ENCODE data around the gene HIP1.

The HIP1 gene

GRCh38 chr7:75691793-75692543 lies 46.8 kb downstream of the HIP1 start:
- Histone ChIP-seq H4K20me1 (ENCODE audit: insufficient read depth, low read length) (no peaks in the 10 kb centered on the region), H3F3A (ENCODE audit: insufficient read depth, low read length) (no peaks in the 10 kb centered on the region), H3K4me2 (ENCODE audit: low read length) (no peak overlapping the region), H2AFZ (ENCODE audit: low read length) (no peak overlapping the region), H3K36me3 (ENCODE audit: insufficient read depth, low read length) (no peaks in the 10 kb centered on the region), H3K9me3 (ENCODE audit: low read length) (no peaks in the 10 kb centered on the region), H3K9me2 (ENCODE audit: low read depth, low read length) (no peaks in the 10 kb centered on the region), H3K9ac (ENCODE audit: low read length) (no peak overlapping the region), H3K27ac (ENCODE audit: low read depth, low read length, poor library complexity, severe bottlenecking) (no peak overlapping the region), H3K27me3 (ENCODE audit: insufficient read depth, low read length) (peaks cover 4% of the 10 kb centered on the region; the same call in 1 of the 2 replicates), H3K4me3 (ENCODE audit: low read depth, low read length, poor library complexity, severe bottlenecking) (no peak overlapping the region), H3K79me2 (ENCODE audit: insufficient read depth, low read length) (no peaks in the 10 kb centered on the region), H3K4me1 (ENCODE audit: insufficient read depth, low read length, severe bottlenecking) (no peaks in the 10 kb centered on the region)
- TF ChIP-seq CTCF (IDR thresholded peaks at IDR 0.05; ENCODE audit: low read length) (no peak), EZH2 (IDR thresholded peaks at IDR 0.05; ENCODE audit: borderline replicate concordance, low read length) (no peak)

GRCh38 chr7:75690121-75690523 lies 48.6 kb downstream of the HIP1 start:
- H3K9ac ChIP-seq (ENCODE audit: low read length), result no peak overlapping the region

DNA sequence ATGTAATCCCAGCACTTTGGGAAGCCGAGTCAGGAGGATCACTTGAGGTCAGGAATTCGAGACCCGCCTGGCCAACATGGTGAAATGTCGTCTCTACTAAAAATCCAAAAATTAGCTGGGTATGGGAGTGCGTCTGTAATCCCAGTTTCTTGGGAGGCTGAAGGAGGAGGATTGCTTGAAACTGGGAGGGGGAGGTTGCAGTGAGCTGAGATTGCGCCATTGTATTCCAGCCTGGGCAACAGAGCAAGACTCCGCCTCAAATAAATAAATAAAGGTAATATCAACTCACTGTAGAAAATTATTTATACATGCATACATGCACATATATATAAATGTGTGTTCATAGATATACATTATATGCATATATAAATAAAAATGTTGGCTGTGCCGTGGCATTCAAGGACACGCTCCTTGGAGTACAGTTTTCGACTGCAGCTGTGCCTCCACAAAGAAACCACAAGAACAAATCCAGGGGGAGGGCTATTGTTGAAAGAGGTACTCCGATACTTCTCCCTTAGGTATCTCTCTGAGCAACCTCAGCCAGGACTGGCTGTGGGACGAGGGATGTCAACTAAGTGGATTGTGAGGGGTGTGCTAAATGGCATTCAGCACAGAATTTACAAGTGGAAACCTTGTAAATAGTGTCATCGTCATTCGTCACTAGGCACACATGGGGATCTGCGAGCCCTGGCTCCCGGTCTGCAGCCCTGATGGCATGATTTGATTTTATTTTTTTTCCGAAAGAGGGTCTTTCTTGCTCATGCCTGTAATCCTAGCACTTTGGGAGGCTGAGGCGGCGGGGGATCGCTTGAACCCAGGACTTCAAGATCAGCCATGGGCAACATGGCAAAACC lies 49.3 kb downstream of the HIP1 start:
- Histone ChIP-seq H3K4me1 (ENCODE audit: insufficient read depth, low read length, severe bottlenecking) (no peaks in the 10 kb centered on the region), H3K9me2 (ENCODE audit: low read depth, low read length) (no peaks in the 10 kb centered on the region), H3K36me3 (ENCODE audit: insufficient read depth, low read length) (no peaks in the 10 kb centered on the region), H3K79me2 (ENCODE audit: insufficient read depth, low read length) (no peaks in the 10 kb centered on the region), H3K27ac (ENCODE audit: low read depth, low read length, poor library complexity, severe bottlenecking) (no peak overlapping the region), H3K4me3 (ENCODE audit: low read depth, low read length, poor library complexity, severe bottlenecking) (no peak overlapping the region), H3K9me3 (ENCODE audit: low read length) (no peaks in the 10 kb centered on the region), H3K9ac (ENCODE audit: low read length) (no peak overlapping the region), H2AFZ (ENCODE audit: low read length) (no peak overlapping the region), H3K4me2 (ENCODE audit: low read length) (no peak overlapping the region), H4K20me1 (ENCODE audit: insufficient read depth, low read length) (no peaks in the 10 kb centered on the region), H3F3A (ENCODE audit: insufficient read depth, low read length) (no peaks in the 10 kb centered on the region), H3K27me3 (ENCODE audit: insufficient read depth, low read length) (peaks cover 4% of the 10 kb centered on the region; the same call in 1 of the 2 replicates)
- TF ChIP-seq EZH2 (IDR thresholded peaks at IDR 0.05; ENCODE audit: borderline replicate concordance, low read length) (no peak), CTCF (IDR thresholded peaks at IDR 0.05; ENCODE audit: low read length) (no peak)

More at GRCh38 chr7:75690121-75690523, 48.6 kb downstream of the HIP1 start:
- no peaks in the 10 kb centered on the region for H3K4me1 ChIP-seq (ENCODE audit: insufficient read depth, low read length, severe bottlenecking)
- no peak overlapping the region for H3K27ac ChIP-seq (ENCODE audit: low read depth, low read length, poor library complexity, severe bottlenecking)
- H3K79me2 ChIP-seq (ENCODE audit: insufficient read depth, low read length), result no peaks in the 10 kb centered on the region
- no peak overlapping the region for H2AFZ ChIP-seq (ENCODE audit: low read length)
- H3K9me3 ChIP-seq (ENCODE audit: low read length), result no peaks in the 10 kb centered on the region
- H3F3A ChIP-seq (ENCODE audit: insufficient read depth, low read length), result no peaks in the 10 kb centered on the region
- no peaks in the 10 kb centered on the region for H3K9me2 ChIP-seq (ENCODE audit: low read depth, low read length)
- H4K20me1 ChIP-seq (ENCODE audit: insufficient read depth, low read length), result no peaks in the 10 kb centered on the region
- TF ChIP-seq EZH2 (IDR thresholded peaks at IDR 0.05; ENCODE audit: borderline replicate concordance, low read length), result no peak
- TF ChIP-seq CTCF (IDR thresholded peaks at IDR 0.05; ENCODE audit: low read length), result no peak
- no peak overlapping the region for H3K4me2 ChIP-seq (ENCODE audit: low read length)
- H3K4me3 ChIP-seq (ENCODE audit: low read depth, low read length, poor library complexity, severe bottlenecking), result no peak overlapping the region
- peaks cover 4% of the 10 kb centered on the region; the same call in 1 of the 2 replicates for H3K27me3 ChIP-seq (ENCODE audit: insufficient read depth, low read length)
- H3K36me3 ChIP-seq (ENCODE audit: insufficient read depth, low read length), result no peaks in the 10 kb centered on the region
